Urothelium cell line (cell line): ENCODE results near the gene DLGAP1.
A peak's percentile ranks its signal among the peaks of the same experiment; 100 is the strongest.
"Not testable (repeated sequence)": the region's sequence is repeated elsewhere in the genome, so short reads cannot be mapped to it uniquely, and the experiment has no call there.

Source experiments
- DNase-seq: peaks from one replicate; pipeline ENCODE4 v3.0.0; 2011; ENCODE audit warnings: low spot score, mixed read lengths
- FAIRE-seq: peaks from 2 replicates; lab custom pipeline; 2011; peaks lifted over from hg19 to GRCh38; lab: Jason Lieb, UNC

DLGAP1 gene

GRCh38 chr18:3584266-3584861 is 870.7 kb downstream of the DLGAP1 start:
- FAIRE-seq, result peak; percentile 52

GRCh38 chr18:3583873-3584247 is 871.2 kb downstream of the DLGAP1 start:
- FAIRE-seq (no peak), DNase-seq (no peak)

More at GRCh38 chr18:3584266-3584861, 870.7 kb downstream of the DLGAP1 start:
- no peak for DNase-seq

- not testable (repeated sequence) for DNase-seq, FAIRE-seq
Measured at GRCh38 chr18:3583106-3583872, 871.8 kb downstream of the DLGAP1 start.

- FAIRE-seq (peak; percentile 77), DNase-seq (no peak)
Measured at GRCh38 chr18:3581890-3582289, 873.2 kb downstream of the DLGAP1 start.

GRCh38 chr18:3580523-3581025 is 874.5 kb downstream of the DLGAP1 start:
- DNase-seq, FAIRE-seq: not testable (repeated sequence)

GRCh38 chr18:3579701-3580100 is 875.4 kb downstream of the DLGAP1 start:
- DNase-seq (peak; percentile 71), FAIRE-seq (no peak)

- DNase-seq (no peak), FAIRE-seq (no peak)
Measured at GRCh38 chr18:3578621-3579020, 876.5 kb downstream of the DLGAP1 start.

- DNase-seq, result no peak
- FAIRE-seq, result no peak
Measured at GRCh38 chr18:3577281-3577855, 877.7 kb downstream of the DLGAP1 start.

GRCh38 chr18:3572761-3573160 is 882.3 kb downstream of the DLGAP1 start:
- FAIRE-seq (no peak), DNase-seq (no peak)

- FAIRE-seq, result no peak
- no peak for DNase-seq
Measured at GRCh38 chr18:3566851-3567250, 888.3 kb downstream of the DLGAP1 start.

- peak; percentile 37 for FAIRE-seq
Measured at GRCh38 chr18:3560755-3561154, 894.4 kb downstream of the DLGAP1 start.

GRCh38 chr18:3554811-3555427 is 900.2 kb downstream of the DLGAP1 start:
- DNase-seq (no peak), FAIRE-seq (peak; percentile 71)

More at GRCh38 chr18:3560755-3561154, 894.4 kb downstream of the DLGAP1 start:
- DNase-seq, result no peak

- FAIRE-seq, result peak; percentile 95
- DNase-seq, result no peak
Measured at GRCh38 chr18:3554091-3554601, 901.0 kb downstream of the DLGAP1 start.

- FAIRE-seq, result peak; percentile 78
- DNase-seq, result no peak
Measured at GRCh38 chr18:3552305-3552704, 902.8 kb downstream of the DLGAP1 start.

GRCh38 chr18:3547891-3548615 is 907.1 kb downstream of the DLGAP1 start:
- DNase-seq (no peak), FAIRE-seq (no peak)

GRCh38 chr18:3546106-3546505 is 909.0 kb downstream of the DLGAP1 start:
- FAIRE-seq, result peak; percentile 37

GRCh38 chr18:3544537-3544936 is 910.6 kb downstream of the DLGAP1 start:
- no peak for DNase-seq
- no peak for FAIRE-seq

More at GRCh38 chr18:3546106-3546505, 909.0 kb downstream of the DLGAP1 start:
- no peak for DNase-seq

- DNase-seq (no peak), FAIRE-seq (no peak)
Measured at GRCh38 chr18:3541549-3542386, 913.3 kb downstream of the DLGAP1 start.

GRCh38 chr18:3540805-3541548 is 914.1 kb downstream of the DLGAP1 start:
- no peak for DNase-seq
- peak; percentile 90 for FAIRE-seq
